T-helper 1 cell treated with Interleukin-12 subunit alpha and Interleukin-12 subunit beta and Interleukin-4 antibody, amounts not matched to agents 30 μg/mL and 1 μg/mL, for 36 hours (primary cell): ENCODE data around the gene CFAP77.

Experiments used
- H3K27ac Mint-ChIP-seq: one replicate; pipeline ENCODE4 v1.8.0; 2021; ENCODE audit warnings: mild to moderate bottlenecking, mixed read lengths
- H3K27me3 Mint-ChIP-seq: one replicate; pipeline ENCODE4 v1.8.0; 2021; ENCODE audit warnings: low read depth, mixed read lengths
- H3K36me3 Mint-ChIP-seq: one replicate; pipeline ENCODE4 v1.8.0; 2021; ENCODE audit warnings: low read depth, mixed read lengths
- H3K4me1 Mint-ChIP-seq: one replicate; pipeline ENCODE4 v1.8.0; 2021; ENCODE audit warnings: low read depth, mixed read lengths
- H3K4me3 Mint-ChIP-seq: one replicate; pipeline ENCODE4 v1.8.0; 2021; ENCODE audit warnings: mild to moderate bottlenecking, moderate library complexity, mixed read lengths
- H3K9me3 Mint-ChIP-seq: one replicate; pipeline ENCODE4 v1.8.0; 2021; ENCODE audit warnings: mixed read lengths

The CFAP77 gene

GRCh38 chr9:132456241-132456640 lies 46.2 kb downstream of the CFAP77 start:
- H3K27me3 Mint-ChIP-seq, result peaks cover 13% of the 10 kb centered on the region
- H3K4me3 Mint-ChIP-seq, result no peak overlapping the region
- no peak overlapping the region for H3K27ac Mint-ChIP-seq
- no peaks in the 10 kb centered on the region for H3K9me3 Mint-ChIP-seq
- peaks cover 2% of the 10 kb centered on the region for H3K4me1 Mint-ChIP-seq
- H3K36me3 Mint-ChIP-seq, result no peaks in the 10 kb centered on the region

GRCh38 chr9:132457504-132458236 lies 47.7 kb downstream of the CFAP77 start:
- Mint-ChIP-seq H3K9me3 (no peaks in the 10 kb centered on the region), H3K4me3 (no peak overlapping the region), H3K27ac (no peak overlapping the region), H3K36me3 (no peaks in the 10 kb centered on the region), H3K27me3 (peaks cover 7% of the 10 kb centered on the region), H3K4me1 (no peaks in the 10 kb centered on the region)

DNA sequence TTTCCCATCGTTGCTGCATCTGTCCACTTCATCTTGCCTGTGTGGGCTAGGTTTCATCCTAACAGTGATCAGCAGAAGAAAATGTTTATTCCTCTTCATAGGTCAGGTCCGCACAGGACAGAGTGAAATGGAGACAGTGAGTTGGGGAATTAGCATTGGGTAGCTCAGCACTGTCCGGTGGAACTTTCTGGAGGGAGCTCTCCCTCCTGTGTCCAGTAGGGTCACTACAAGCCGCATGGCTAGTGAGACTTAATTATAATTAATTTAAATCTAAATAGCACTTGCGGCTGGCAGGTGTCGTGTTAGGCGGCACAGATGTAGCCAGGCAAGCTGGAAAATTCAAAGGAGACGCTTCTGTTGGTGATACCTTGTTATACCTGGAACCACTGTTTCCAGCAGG lies 48.4 kb downstream of the CFAP77 start:
- no peaks in the 10 kb centered on the region for H3K4me1 Mint-ChIP-seq
- H3K27me3 Mint-ChIP-seq, result peaks cover 7% of the 10 kb centered on the region
- H3K36me3 Mint-ChIP-seq, result no peaks in the 10 kb centered on the region
- H3K27ac Mint-ChIP-seq, result no peak overlapping the region
- H3K4me3 Mint-ChIP-seq, result no peak overlapping the region
- H3K9me3 Mint-ChIP-seq, result no peaks in the 10 kb centered on the region

DNA sequence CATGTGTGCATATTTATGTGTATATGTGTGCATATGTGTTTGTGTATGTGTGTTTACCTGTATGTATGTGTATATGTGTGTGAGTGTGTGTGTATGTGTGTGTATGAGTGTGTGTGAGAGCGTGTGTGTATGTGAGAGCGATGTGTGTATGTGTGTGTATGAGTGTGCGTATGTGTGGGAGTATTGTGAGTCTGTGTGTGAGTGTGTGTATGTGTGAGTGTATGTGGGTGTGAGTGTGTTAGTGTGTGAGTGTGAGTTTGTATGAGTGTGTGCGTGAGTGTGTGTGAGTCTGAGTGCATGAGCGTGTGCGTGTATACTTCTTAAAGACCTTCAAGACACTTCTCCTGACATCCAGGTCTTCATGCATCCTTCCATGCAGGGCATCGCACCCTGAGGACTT lies 49.6 kb downstream of the CFAP77 start:
- Mint-ChIP-seq H3K36me3 (no peaks in the 10 kb centered on the region), H3K4me3 (no peak overlapping the region)

DNA sequence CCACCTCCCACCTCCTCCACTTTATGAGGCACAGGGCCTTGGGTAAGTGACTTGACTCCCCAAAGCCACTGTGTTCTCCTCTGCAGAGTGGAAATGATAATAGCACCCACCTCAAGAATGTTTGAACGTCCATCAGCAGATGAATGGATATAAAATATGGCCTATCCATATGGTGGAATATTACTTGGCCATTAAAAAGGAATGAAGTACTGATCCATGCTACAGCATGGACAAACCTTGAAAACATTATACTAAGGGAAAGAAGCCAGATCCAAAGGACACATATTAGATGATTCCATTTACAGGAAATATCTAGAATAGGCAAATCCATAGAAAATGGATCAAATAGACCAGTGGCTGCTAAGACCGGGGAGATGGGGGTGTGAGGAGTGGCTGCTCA lies 50.2 kb downstream of the CFAP77 start:
- H3K36me3 Mint-ChIP-seq, result no peaks in the 10 kb centered on the region
- no peak overlapping the region for H3K27ac Mint-ChIP-seq
- H3K4me3 Mint-ChIP-seq, result no peak overlapping the region
- peaks cover 7% of the 10 kb centered on the region for H3K27me3 Mint-ChIP-seq
- no peaks in the 10 kb centered on the region for H3K9me3 Mint-ChIP-seq
- H3K4me1 Mint-ChIP-seq, result no peaks in the 10 kb centered on the region

More for the DNA sequence above, 49.6 kb downstream of the CFAP77 start:
- Mint-ChIP-seq H3K9me3 (no peaks in the 10 kb centered on the region), H3K27ac (no peak overlapping the region), H3K27me3 (peaks cover 7% of the 10 kb centered on the region), H3K4me1 (no peaks in the 10 kb centered on the region)

GRCh38 chr9:132461281-132461896 lies 51.4 kb downstream of the CFAP77 start:
- Mint-ChIP-seq H3K27ac (no peak overlapping the region), H3K4me1 (no peaks in the 10 kb centered on the region), H3K27me3 (peaks cover 4% of the 10 kb centered on the region), H3K9me3 (no peaks in the 10 kb centered on the region), H3K4me3 (no peak overlapping the region), H3K36me3 (no peaks in the 10 kb centered on the region)

GRCh38 chr9:132461971-132462370 lies 52.0 kb downstream of the CFAP77 start:
- H3K4me1 Mint-ChIP-seq, result no peaks in the 10 kb centered on the region
- H3K4me3 Mint-ChIP-seq, result no peak overlapping the region
- H3K9me3 Mint-ChIP-seq, result no peaks in the 10 kb centered on the region
- peaks cover 3% of the 10 kb centered on the region for H3K27me3 Mint-ChIP-seq
- no peak overlapping the region for H3K27ac Mint-ChIP-seq
- no peaks in the 10 kb centered on the region for H3K36me3 Mint-ChIP-seq

GRCh38 chr9:132464547-132464946 lies 54.5 kb downstream of the CFAP77 start:
- Mint-ChIP-seq H3K4me3 (no peak overlapping the region), H3K9me3 (no peaks in the 10 kb centered on the region), H3K27me3 (peaks cover 10% of the 10 kb centered on the region), H3K27ac (no peak overlapping the region), H3K4me1 (no peaks in the 10 kb centered on the region), H3K36me3 (no peaks in the 10 kb centered on the region)

GRCh38 chr9:132465131-132465635 lies 55.2 kb downstream of the CFAP77 start:
- Mint-ChIP-seq H3K27ac (no peak overlapping the region), H3K9me3 (no peaks in the 10 kb centered on the region), H3K4me3 (no peak overlapping the region), H3K4me1 (no peaks in the 10 kb centered on the region), H3K36me3 (no peaks in the 10 kb centered on the region), H3K27me3 (peaks cover 10% of the 10 kb centered on the region)

DNA sequence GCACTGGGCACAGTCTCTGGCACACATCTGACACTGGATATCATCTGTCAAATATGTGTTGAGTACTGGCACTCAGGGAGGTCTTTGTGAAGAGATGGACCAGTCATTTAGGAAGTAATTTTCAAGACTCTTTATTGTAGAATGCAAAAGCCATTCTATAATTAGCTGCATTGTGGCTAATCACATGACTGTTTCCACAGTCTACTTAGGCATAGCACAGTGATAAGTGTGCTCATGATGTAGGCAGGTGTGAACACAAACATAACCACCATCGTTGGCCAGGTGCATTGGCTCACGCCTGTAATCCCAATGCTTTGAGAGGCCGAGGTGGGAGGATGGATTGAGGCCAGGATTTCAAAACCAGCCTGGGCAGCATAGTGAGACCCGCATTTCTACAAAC lies 62.2 kb downstream of the CFAP77 start:
- peaks cover 20% of the 10 kb centered on the region for H3K27me3 Mint-ChIP-seq
- H3K9me3 Mint-ChIP-seq, result no peaks in the 10 kb centered on the region
- H3K4me3 Mint-ChIP-seq, result no peak overlapping the region
- no peaks in the 10 kb centered on the region for H3K4me1 Mint-ChIP-seq
- H3K27ac Mint-ChIP-seq, result no peak overlapping the region
- no peaks in the 10 kb centered on the region for H3K36me3 Mint-ChIP-seq

DNA sequence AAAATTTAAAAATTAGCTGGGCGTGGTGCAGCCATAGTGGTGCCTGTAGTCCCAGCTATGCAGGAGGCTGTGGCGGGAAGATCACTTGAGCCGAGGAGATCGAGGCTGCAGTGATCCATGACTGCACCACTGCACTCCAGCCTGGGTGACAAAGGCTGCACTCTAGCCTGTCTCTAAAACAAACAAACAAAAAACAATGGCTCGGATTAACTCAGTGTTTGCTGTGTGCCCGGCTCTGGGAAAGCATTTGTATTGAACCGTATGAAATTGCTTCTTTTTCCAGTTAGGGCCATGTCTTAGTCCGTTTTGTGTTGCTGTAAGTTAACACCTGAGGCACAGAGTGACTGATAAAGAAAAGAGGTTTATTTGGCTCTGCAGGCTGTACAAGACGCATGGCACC lies 62.6 kb downstream of the CFAP77 start:
- no peaks in the 10 kb centered on the region for H3K36me3 Mint-ChIP-seq
- H3K4me1 Mint-ChIP-seq, result no peaks in the 10 kb centered on the region
- no peak overlapping the region for H3K27ac Mint-ChIP-seq
- no peaks in the 10 kb centered on the region for H3K9me3 Mint-ChIP-seq
- H3K4me3 Mint-ChIP-seq, result no peak overlapping the region
- H3K27me3 Mint-ChIP-seq, result peaks cover 19% of the 10 kb centered on the region

DNA sequence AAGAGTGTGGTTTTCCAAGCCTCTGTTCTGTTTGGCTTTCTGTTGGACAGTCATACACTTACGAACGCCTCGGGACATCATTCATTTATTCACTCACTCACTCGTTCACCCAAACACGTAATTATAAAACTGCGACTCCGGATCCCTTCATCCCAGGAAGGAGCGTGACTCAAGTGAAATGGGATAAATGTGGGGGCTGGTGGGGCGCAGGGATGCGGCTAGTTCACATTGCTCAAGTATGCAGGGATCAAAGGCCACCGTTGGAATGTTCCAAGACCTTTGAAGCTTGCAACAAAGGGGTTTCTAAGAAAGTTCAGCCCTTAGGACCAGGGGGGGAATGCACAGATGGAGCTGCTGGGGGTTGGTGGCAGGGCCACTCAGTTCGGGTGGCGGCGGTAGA lies 64.2 kb downstream of the CFAP77 start:
- Mint-ChIP-seq H3K4me3 (no peak overlapping the region), H3K4me1 (no peaks in the 10 kb centered on the region), H3K9me3 (no peaks in the 10 kb centered on the region), H3K27ac (no peak overlapping the region), H3K36me3 (no peaks in the 10 kb centered on the region), H3K27me3 (peaks cover 23% of the 10 kb centered on the region)

- H3K4me3 Mint-ChIP-seq, result no peak overlapping the region
- peaks cover 43% of the 10 kb centered on the region for H3K27me3 Mint-ChIP-seq
- H3K27ac Mint-ChIP-seq, result no peak overlapping the region
- peaks cover 4% of the 10 kb centered on the region for H3K4me1 Mint-ChIP-seq
- no peaks in the 10 kb centered on the region for H3K36me3 Mint-ChIP-seq
- H3K9me3 Mint-ChIP-seq, result no peaks in the 10 kb centered on the region
Measured at GRCh38 chr9:132478353-132479050, 68.5 kb downstream of the CFAP77 start.

DNA sequence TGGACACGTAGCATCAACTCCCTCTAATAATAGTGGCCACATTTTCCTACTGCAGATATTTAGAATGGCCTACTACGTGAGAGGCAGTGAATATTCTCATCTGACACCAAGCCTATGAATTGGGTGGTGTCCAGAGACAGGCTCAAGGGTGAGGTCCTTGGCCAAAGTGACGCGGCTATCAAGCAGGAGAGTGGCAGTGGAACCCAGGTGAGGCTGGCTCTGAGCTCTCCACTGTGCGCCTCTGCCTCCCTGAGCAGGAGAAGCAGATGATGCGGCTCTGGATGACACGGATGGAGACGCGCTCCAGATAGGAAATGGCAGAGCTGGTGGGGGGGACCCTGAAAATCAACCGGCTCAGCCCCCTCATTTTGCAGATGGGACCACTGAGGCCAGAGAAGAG lies 69.7 kb downstream of the CFAP77 start:
- Mint-ChIP-seq H3K9me3 (no peaks in the 10 kb centered on the region), H3K27me3 (peaks cover 47% of the 10 kb centered on the region), H3K4me3 (no peak overlapping the region), H3K36me3 (no peaks in the 10 kb centered on the region), H3K27ac (no peak overlapping the region), H3K4me1 (peaks cover 4% of the 10 kb centered on the region)
